Endothelial cell of umbilical vein (primary cell): ENCODE results near the gene CDK2. TPM values are rescaled to one million over a fixed set of nuclear protein-coding genes. Genes with fewer than 3 reads are reported as not detected.
"Not testable (repeated sequence)": the region's sequence is repeated elsewhere in the genome, so short reads cannot be mapped to it uniquely, and the experiment has no call there.

Source experiments
- BruUV-seq: library from RNA; stranded (reverse); fragments of 400-500 nt; replicated peaks from 2 replicates; lab custom pipeline; 2021; lab: Mats Ljungman, UMichigan
- CTCF ChIA-PET: fragments of 300-600, 350-600 bp; sonication (Branson Sonifier 250); formaldehyde crosslinking; loops from one replicate; lab custom pipeline; 2021; ENCODE audit warnings: antibody characterized with exemption, inconsistent platforms; lab: Charles Lee
- POLR2A ChIA-PET: fragments of 300-600, 350-600 bp; sonication (Branson Sonifier 250); formaldehyde crosslinking; loops from one replicate; lab custom pipeline; 2021; ENCODE audit warnings: antibody characterized with exemption, inconsistent platforms; lab: Charles Lee
- DNase-seq: peaks from one replicate; pipeline ENCODE4 v3.0.0-alpha.2; 2011; ENCODE audit warnings: low read depth, low spot score
- FAIRE-seq: peaks from 2 replicates; lab custom pipeline; 2011; peaks lifted over from hg19 to GRCh38; lab: Jason Lieb, UNC
- H2AFZ ChIP-seq: 2 replicates; pipeline ENCODE4 v1.6.0; 2012; ENCODE audit warnings: low read depth, low read length, control low read depth, inconsistent platforms
- H3K27ac ChIP-seq: 2 replicates; pipeline ENCODE4 v1.5.1; 2011; ENCODE audit warnings: low read depth, mild to moderate bottlenecking, control low read depth, low read length, moderate library complexity; ENCODE audit not compliant: insufficient read depth
- H3K27me3 ChIP-seq, 2 experiments: 2 replicates each; pipeline versions ENCODE4 v1.6.0 to v1.6.1; 2011; ENCODE audit warnings: low read length in 2 of 2, mixed read lengths in 1 of 2; ENCODE audit not compliant: control insufficient read depth in 2 of 2, insufficient read depth in 2 of 2
- H3K36me3 ChIP-seq, 2 experiments: 2 replicates in 1 of 2; 3 replicates in 1 of 2; pipeline ENCODE4 v1.5.1; 2011; ENCODE audit warnings: low read length in 2 of 2, mild to moderate bottlenecking in 1 of 2, moderate library complexity in 1 of 2; ENCODE audit not compliant: control insufficient read depth in 2 of 2, insufficient read depth in 2 of 2; ENCODE audit errors: extremely low read depth in 1 of 2
- H3K4me1 ChIP-seq: 3 replicates; pipeline ENCODE4 v1.5.1; 2011; ENCODE audit warnings: mild to moderate bottlenecking, low read length; ENCODE audit not compliant: control insufficient read depth, insufficient read depth; ENCODE audit errors: extremely low read depth
- H3K4me2 ChIP-seq: 2 replicates; pipeline ENCODE4 v1.6.1; 2011; ENCODE audit warnings: low read length, control low read depth, mixed read lengths; ENCODE audit not compliant: insufficient read depth
- H3K4me3 ChIP-seq, 3 experiments: fragments of 200-600 bp in 1 of 3; sonication (generic), shearing (Covaris generic) in 1 of 3; replicated peaks in 1 of 3; 2 replicates each; pipeline ENCODE4 v1.5.1; 2011 to 2016; ENCODE audit warnings: control low read depth in 3 of 3, low read length in 3 of 3, mild to moderate bottlenecking in 2 of 3, inconsistent platforms in 1 of 3, low read depth in 1 of 3, moderate library complexity in 1 of 3; ENCODE audit not compliant: insufficient read depth in 1 of 3
- H3K79me2 ChIP-seq: 2 replicates; pipeline ENCODE4 v1.6.0; 2012; ENCODE audit warnings: low read length, inconsistent platforms; ENCODE audit not compliant: control insufficient read depth, insufficient read depth
- H3K9ac ChIP-seq: replicated peaks from 2 replicates; pipeline ENCODE3; 2011; ENCODE audit warnings: low read length, control low read depth; ENCODE audit not compliant: insufficient read depth; ENCODE audit errors: extremely low read depth
- H3K9me1 ChIP-seq: replicated peaks from 3 replicates; pipeline ENCODE4 v1.6.0; 2011; ENCODE audit warnings: mild to moderate bottlenecking, low read length; ENCODE audit not compliant: control insufficient read depth, insufficient read depth; ENCODE audit errors: extremely low read depth
- H3K9me3 ChIP-seq: replicated peaks from 2 replicates; pipeline ENCODE4 v1.5.1; 2012; ENCODE audit warnings: low read length, inconsistent platforms; ENCODE audit not compliant: control insufficient read depth, insufficient read depth
- H4K20me1 ChIP-seq: replicated peaks from 2 replicates; pipeline ENCODE3; 2011; ENCODE audit warnings: mild to moderate bottlenecking, low read length; ENCODE audit not compliant: control insufficient read depth, insufficient read depth; ENCODE audit errors: extremely low read depth
- JUN ChIP-seq: IDR thresholded peaks from 2 replicates; pipeline ENCODE4 v1.6.1; 2011; ENCODE audit warnings: borderline replicate concordance, low read depth; ENCODE audit not compliant: insufficient read length, insufficient read depth
- POLR2A ChIP-seq: IDR thresholded peaks from 2 replicates; pipeline ENCODE4 v1.6.1; 2012; ENCODE audit warnings: low read depth, mild to moderate bottlenecking, control low read depth, low read length
- POLR2AphosphoS5 ChIP-seq: IDR thresholded peaks from 2 replicates; pipeline ENCODE4 v1.6.1; 2012; ENCODE audit warnings: low read depth, mild to moderate bottlenecking, control low read depth, low read length, moderate library complexity; ENCODE audit not compliant: insufficient read depth
- dilution Hi-C: fragments of 300-500 bp; cut with MboI; formaldehyde crosslinking; loops from one replicate; pipeline ENCODE4 v1.15.0; 2019; ENCODE audit warnings: low sequenced_read_pairs; ENCODE audit not compliant: extremely low pct_ligation_motif_present
- intact Hi-C: fragments of 100-400 bp; cut with micrococcal nuclease; formaldehyde crosslinking; loops from one replicate; pipeline ENCODE4 v1.10.0; 2022
- polyA plus RNA-seq, 4 experiments: library from polyadenylated mRNA; depleted of rRNA in 3 of 4; stranded (reverse) in 3 of 4; unstranded in 1 of 4; fragments of >200 nt; gene quantifications; 2 replicates each; pipeline versions ENCODE4 v1.2.1 to v1.2.3, GENCODE V29; 2011 to 2012; ENCODE audit warnings: missing spikeins in 1 of 4
- total RNA-seq: library from RNA; stranded (reverse); gene quantifications from 2 replicates; pipeline ENCODE4 v1.2.3, GENCODE V29; 2021

Gene CDK2
- total and polyA plus RNA-seq, 2 donors (not counting 3 experiments of a cell fraction or from before 2014, with no cell fraction given): 46.7 to 69.8 TPM

DNA sequence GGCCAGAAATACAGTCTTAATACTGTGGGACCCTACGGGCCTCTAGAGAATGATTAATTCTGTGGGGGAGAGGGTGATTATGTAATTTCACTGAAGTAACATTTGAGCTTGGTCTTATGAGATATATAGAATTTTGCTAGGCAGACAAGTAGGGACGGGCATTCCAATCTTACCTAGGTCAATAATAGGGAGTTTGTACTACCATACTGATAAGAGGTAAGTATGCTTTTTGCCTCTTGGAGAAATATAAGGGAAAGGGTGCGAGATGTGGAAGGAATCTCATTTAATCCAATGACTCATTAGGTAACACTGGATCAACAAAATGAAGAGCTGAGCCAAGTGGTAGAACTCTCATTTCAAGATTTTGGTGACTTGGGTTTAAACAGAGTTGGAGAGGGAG is 12.4 kb downstream of the CDK2 start:
- H3K27me3 ChIP-seq: no peaks in the 10 kb centered on the region
- ChIA-PET POLR2A (no interaction called here), CTCF (interaction anchor here (1.2 kb wide), 2 partner anchors 17 to 51 kb away, joined by 3 read pairs; no protein-coding TSS in a partner anchor)
- no peaks in the 10 kb centered on the region for H4K20me1 ChIP-seq
- H3K9ac ChIP-seq: no peak overlapping the region
- peaks cover 4 to 5% of the 10 kb centered on the region in 2 experiments for H3K36me3 ChIP-seq
- no peak overlapping the region for H3K27ac ChIP-seq
- dilution Hi-C loops (no loop called here), intact Hi-C loops (no loop called here)
- no peak for FAIRE-seq
- H3K9me1 ChIP-seq: no peaks in the 10 kb centered on the region
- no peak overlapping the region for H3K4me2 ChIP-seq
- no peak overlapping the region for H2AFZ ChIP-seq
- H3K79me2 ChIP-seq: peaks cover 56% of the 10 kb centered on the region
- no peak for TF ChIP-seq POLR2AphosphoS5
- TF ChIP-seq POLR2A: no peak
- no peak for TF ChIP-seq JUN
- H3K4me1 ChIP-seq: peaks cover 16% of the 10 kb centered on the region
- H3K4me3 ChIP-seq: no peak overlapping the region
- DNase-seq: no peak
- no TSS peak for BruUV-seq
- H3K9me3 ChIP-seq: no peaks in the 10 kb centered on the region

DNA sequence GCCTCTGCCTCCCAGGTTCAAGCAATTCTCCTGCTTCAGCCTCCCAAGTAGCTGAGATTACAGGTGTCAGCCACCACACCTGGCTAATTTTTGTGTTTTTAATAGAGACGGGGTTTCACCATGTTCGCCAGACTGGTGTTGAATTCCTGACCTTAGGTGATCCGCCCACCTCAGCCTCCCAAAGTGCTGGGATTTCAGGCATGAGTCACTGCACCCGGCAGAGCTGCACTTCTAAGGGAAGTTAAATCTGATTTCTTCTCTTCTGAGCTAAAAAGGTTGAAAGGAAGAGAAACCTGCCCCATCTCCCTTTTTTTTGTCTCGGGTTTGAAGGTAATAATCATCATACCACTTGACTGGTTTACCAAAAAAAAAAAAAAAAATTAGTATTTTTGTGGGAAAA is 15.3 kb downstream of the CDK2 start:
- H3K4me2 ChIP-seq, H4K20me1 ChIP-seq, FAIRE-seq, H2AFZ ChIP-seq, H3K9me1 ChIP-seq, H3K9ac ChIP-seq, H3K9me3 ChIP-seq, H3K27me3 ChIP-seq, H3K4me1 ChIP-seq, DNase-seq, H3K27ac ChIP-seq, BruUV-seq, intact Hi-C loops, H3K4me3 ChIP-seq: not testable (repeated sequence)
- dilution Hi-C loops: loop anchor here (10.0 kb wide), 1 partner anchor 227 kb away; no protein-coding TSS in a partner anchor
- H3K79me2 ChIP-seq: peaks cover 31% of the 10 kb centered on the region
- ChIA-PET POLR2A (interaction anchor here (3.4 kb wide), 1 partner anchor 8 kb away, joined by 18 read pairs; the partner anchor contains the start of gene RAB5B), CTCF (interaction anchor here (1.2 to 2.2 kb wide), 3 partner anchors 14 to 48 kb away, joined by 3 to 7 read pairs (median 3); no protein-coding TSS in a partner anchor)
- peaks cover 8 to 10% of the 10 kb centered on the region in 2 experiments for H3K36me3 ChIP-seq
